Right kidney (tissue), 1 donor: ENCODE results near the gene PTBP3.

Experiments used
- DNase-seq: peaks from one replicate; pipeline ENCODE4 v3.0.0-alpha.2; 2016

The PTBP3 gene

GRCh38 chr9:112361601-112362000 is 28.2 kb upstream of the PTBP3 start:
- peak; percentile 26 for DNase-seq

- no peak for DNase-seq
These were observed 26.8 kb upstream of the PTBP3 start for GRCh38 chr9:112360047-112360804.

- DNase-seq = peak; percentile 11
These were observed 22.0 kb upstream of the PTBP3 start for GRCh38 chr9:112355427-112355897.

- DNase-seq = peak; percentile 10
These were observed 20.8 kb upstream of the PTBP3 start for GRCh38 chr9:112354081-112354743.

GRCh38 chr9:112352209-112352608 is 18.8 kb upstream of the PTBP3 start:
- DNase-seq = no peak

GRCh38 chr9:112351184-112351583 is 17.8 kb upstream of the PTBP3 start:
- DNase-seq = no peak

GRCh38 chr9:112349008-112349333 is 15.6 kb upstream of the PTBP3 start:
- DNase-seq = no peak

- peak; percentile 71 for DNase-seq
These were observed 15.0 kb upstream of the PTBP3 start for GRCh38 chr9:112348257-112349007.

- DNase-seq = no peak
These were observed 8.3 kb upstream of the PTBP3 start for GRCh38 chr9:112341730-112342129.

GRCh38 chr9:112339886-112340285 is 6.5 kb upstream of the PTBP3 start:
- DNase-seq = no peak

GRCh38 chr9:112338561-112338960 is 5.1 kb upstream of the PTBP3 start:
- no peak for DNase-seq

GRCh38 chr9:112337547-112337946 is 4.1 kb upstream of the PTBP3 start:
- DNase-seq = no peak

GRCh38 chr9:112334432-112334841 is 1.0 kb upstream of the PTBP3 start:
- DNase-seq = peak; percentile 49

- DNase-seq = peak; percentile 94
These were observed 416 bp upstream of the PTBP3 start for GRCh38 chr9:112333639-112334431.

- no peak for DNase-seq
These were observed 794 bp downstream of the PTBP3 start for GRCh38 chr9:112332674-112332976.

GRCh38 chr9:112332214-112332613 is 1.2 kb downstream of the PTBP3 start:
- DNase-seq = no peak

- no peak for DNase-seq
These were observed 1.8 kb downstream of the PTBP3 start for GRCh38 chr9:112331674-112331952.

- no peak for DNase-seq
These were observed 4.9 kb downstream of the PTBP3 start for GRCh38 chr9:112328545-112328944.

GRCh38 chr9:112327718-112328450 is 5.5 kb downstream of the PTBP3 start:
- no peak for DNase-seq

- DNase-seq = no peak
These were observed 7.2 kb downstream of the PTBP3 start for GRCh38 chr9:112326194-112326593.

- DNase-seq = no peak
These were observed 7.8 kb downstream of the PTBP3 start for GRCh38 chr9:112325600-112325999.

- DNase-seq = no peak
These were observed 8.3 kb downstream of the PTBP3 start for GRCh38 chr9:112325127-112325526.
